ENCODE measurements around the gene TLE4. TPM values are rescaled to one million over a fixed set of nuclear protein-coding genes. Genes with fewer than 3 reads are reported as not detected.

TLE4 gene
- total RNA-seq, 1 donor from 2014 or later = 98.5 TPM

DNA sequence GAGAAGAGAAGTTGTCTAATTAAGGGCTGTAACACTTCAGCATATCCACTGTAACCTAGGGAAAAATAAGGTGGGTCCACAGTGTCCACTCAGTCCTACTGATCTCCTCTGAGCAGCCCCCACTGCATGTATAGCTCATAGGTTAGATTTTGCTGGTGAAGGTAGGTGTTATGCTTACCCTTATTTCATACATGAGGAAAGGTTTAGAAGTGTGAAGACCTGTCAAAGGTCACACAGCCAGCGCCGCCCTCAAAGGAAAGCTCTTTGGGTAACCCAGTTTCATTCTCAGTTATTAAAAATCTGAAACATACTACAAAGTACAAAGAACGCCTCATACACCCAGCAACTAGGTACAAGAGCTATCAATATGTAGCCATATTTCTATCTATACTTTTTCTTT lies 87.2 kb downstream of the TLE4 start:
- Histone ChIP-seq H3K4me2 (ENCODE audit: low read length) (no peak overlapping the region), H3K36me3 (ENCODE audit: insufficient read depth, low read length) (no peaks in the 10 kb centered on the region), H3K9ac (ENCODE audit: low read length) (no peak overlapping the region), H3K4me1 (ENCODE audit: insufficient read depth, low read length) (peaks cover 16% of the 10 kb centered on the region), H3K27ac (ENCODE audit: low read depth, low read length) (no peak overlapping the region), H2AFZ (ENCODE audit: low read depth, low read length) (no peak overlapping the region), H4K20me1 (ENCODE audit: insufficient read depth, low read length) (peaks cover 35% of the 10 kb centered on the region), H3K4me3 (ENCODE audit: insufficient read depth, low read depth, low read length) (no peak overlapping the region), H3K9me3 (ENCODE audit: insufficient read depth, low read depth, low read length) (no peaks in the 10 kb centered on the region), H3K27me3 (ENCODE audit: insufficient read depth, low read length) (no peaks in the 10 kb centered on the region), H3K79me2 (ENCODE audit: insufficient read depth, low read length) (peaks cover 2% of the 10 kb centered on the region)
- no peak for DNase-seq (ENCODE audit: low read depth)
- H3K27me3 Mint-ChIP-seq (ENCODE audit: low read depth, unreplicated experiment) = no peaks in the 10 kb centered on the region
- peaks cover 26% of the 10 kb centered on the region for H3K4me1 Mint-ChIP-seq (ENCODE audit: low read depth, unreplicated experiment)
- TF ChIP-seq EZH2 (IDR thresholded peaks at IDR 0.05; ENCODE audit: insufficient read depth, low read length) = no peak
- TF ChIP-seq, protein P1, sequence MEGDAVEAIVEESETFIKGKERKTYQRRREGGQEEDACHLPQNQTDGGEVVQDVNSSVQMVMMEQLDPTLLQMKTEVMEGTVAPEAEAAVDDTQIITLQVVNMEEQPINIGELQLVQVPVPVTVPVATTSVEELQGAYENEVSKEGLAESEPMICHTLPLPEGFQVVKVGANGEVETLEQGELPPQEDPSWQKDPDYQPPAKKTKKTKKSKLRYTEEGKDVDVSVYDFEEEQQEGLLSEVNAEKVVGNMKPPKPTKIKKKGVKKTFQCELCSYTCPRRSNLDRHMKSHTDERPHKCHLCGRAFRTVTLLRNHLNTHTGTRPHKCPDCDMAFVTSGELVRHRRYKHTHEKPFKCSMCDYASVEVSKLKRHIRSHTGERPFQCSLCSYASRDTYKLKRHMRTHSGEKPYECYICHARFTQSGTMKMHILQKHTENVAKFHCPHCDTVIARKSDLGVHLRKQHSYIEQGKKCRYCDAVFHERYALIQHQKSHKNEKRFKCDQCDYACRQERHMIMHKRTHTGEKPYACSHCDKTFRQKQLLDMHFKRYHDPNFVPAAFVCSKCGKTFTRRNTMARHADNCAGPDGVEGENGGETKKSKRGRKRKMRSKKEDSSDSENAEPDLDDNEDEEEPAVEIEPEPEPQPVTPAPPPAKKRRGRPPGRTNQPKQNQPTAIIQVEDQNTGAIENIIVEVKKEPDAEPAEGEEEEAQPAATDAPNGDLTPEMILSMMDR (IDR thresholded peaks at IDR 0.05; ENCODE audit: insufficient read depth, low read depth, low read length) = no peak
- peaks cover 13% of the 10 kb centered on the region for H3K36me3 Mint-ChIP-seq (ENCODE audit: low read depth, unreplicated experiment)
- no peak overlapping the region for H3K27ac Mint-ChIP-seq (ENCODE audit: unreplicated experiment)
- no peak overlapping the region for H3K4me3 Mint-ChIP-seq (ENCODE audit: unreplicated experiment)
- no peak for FAIRE-seq
- H3K9me3 Mint-ChIP-seq (ENCODE audit: unreplicated experiment) = no peaks in the 10 kb centered on the region

- Mint-ChIP-seq H3K27ac (ENCODE audit: unreplicated experiment) (no peak overlapping the region), H3K4me1 (ENCODE audit: low read depth, unreplicated experiment) (peaks cover 42% of the 10 kb centered on the region), H3K27me3 (ENCODE audit: low read depth, unreplicated experiment) (no peaks in the 10 kb centered on the region), H3K4me3 (ENCODE audit: unreplicated experiment) (no peak overlapping the region), H3K36me3 (ENCODE audit: low read depth, unreplicated experiment) (peaks cover 10% of the 10 kb centered on the region), H3K9me3 (ENCODE audit: unreplicated experiment) (no peaks in the 10 kb centered on the region)
- Histone ChIP-seq H2AFZ (ENCODE audit: low read depth, low read length) (no peak overlapping the region), H3K9ac (ENCODE audit: low read length) (no peak overlapping the region), H3K4me3 (ENCODE audit: insufficient read depth, low read depth, low read length) (no peak overlapping the region), H3K27me3 (ENCODE audit: insufficient read depth, low read length) (no peaks in the 10 kb centered on the region), H3K79me2 (ENCODE audit: insufficient read depth, low read length) (peaks cover 7% of the 10 kb centered on the region), H3K27ac (ENCODE audit: low read depth, low read length) (no peak overlapping the region), H4K20me1 (ENCODE audit: insufficient read depth, low read length) (peaks cover 43% of the 10 kb centered on the region), H3K4me2 (ENCODE audit: low read length) (no peak overlapping the region), H3K36me3 (ENCODE audit: insufficient read depth, low read length) (no peaks in the 10 kb centered on the region), H3K4me1 (ENCODE audit: insufficient read depth, low read length) (peaks cover 20% of the 10 kb centered on the region), H3K9me3 (ENCODE audit: insufficient read depth, low read depth, low read length) (no peaks in the 10 kb centered on the region)
- TF ChIP-seq, protein P1 (IDR thresholded peaks at IDR 0.05; ENCODE audit: insufficient read depth, low read depth, low read length) = no peak
- TF ChIP-seq EZH2 (IDR thresholded peaks at IDR 0.05; ENCODE audit: insufficient read depth, low read length) = no peak
- DNase-seq (ENCODE audit: low read depth) = no peak
- no peak for FAIRE-seq
These were observed 88.8 kb downstream of the TLE4 start for GRCh38 chr9:79660615-79661014.

DNA sequence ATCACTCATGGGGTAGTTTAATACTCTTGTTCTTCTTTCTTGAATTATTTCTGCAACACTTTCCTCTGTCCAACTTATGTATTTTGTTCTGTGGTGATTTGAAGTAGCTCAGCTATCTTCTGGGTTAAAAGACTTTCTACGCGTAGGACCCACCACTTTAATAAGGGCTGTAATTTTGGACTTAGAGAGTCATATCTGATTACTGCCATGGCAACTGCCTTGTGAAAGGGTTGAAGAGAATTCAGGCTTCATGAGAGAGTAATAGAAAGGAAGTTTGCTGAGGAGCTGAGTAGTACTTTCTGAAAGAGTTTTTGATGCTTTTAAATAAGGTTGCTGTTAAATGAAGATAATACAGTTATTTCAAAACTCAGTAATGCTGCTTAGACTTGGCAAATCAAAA lies 89.5 kb downstream of the TLE4 start:
- no peaks in the 10 kb centered on the region for H3K27me3 ChIP-seq (ENCODE audit: insufficient read depth, low read length)
- H3K79me2 ChIP-seq (ENCODE audit: insufficient read depth, low read length) = peaks cover 7% of the 10 kb centered on the region
- H3K9me3 Mint-ChIP-seq (ENCODE audit: unreplicated experiment) = no peaks in the 10 kb centered on the region
- no peaks in the 10 kb centered on the region for H3K27me3 Mint-ChIP-seq (ENCODE audit: low read depth, unreplicated experiment)
- no peak overlapping the region for H3K9ac ChIP-seq (ENCODE audit: low read length)
- no peak overlapping the region for H3K4me3 Mint-ChIP-seq (ENCODE audit: unreplicated experiment)
- H4K20me1 ChIP-seq (ENCODE audit: insufficient read depth, low read length) = peaks cover 38% of the 10 kb centered on the region
- H3K4me1 Mint-ChIP-seq (ENCODE audit: low read depth, unreplicated experiment) = peaks cover 42% of the 10 kb centered on the region
- H3K36me3 Mint-ChIP-seq (ENCODE audit: low read depth, unreplicated experiment) = peaks cover 10% of the 10 kb centered on the region
- no peak for FAIRE-seq
- H3K4me2 ChIP-seq (ENCODE audit: low read length) = no peak overlapping the region
- H3K27ac Mint-ChIP-seq (ENCODE audit: unreplicated experiment) = no peak overlapping the region
- no peak for DNase-seq (ENCODE audit: low read depth)
- no peak overlapping the region for H3K4me3 ChIP-seq (ENCODE audit: insufficient read depth, low read depth, low read length)
- no peaks in the 10 kb centered on the region for H3K36me3 ChIP-seq (ENCODE audit: insufficient read depth, low read length)
- no peaks in the 10 kb centered on the region for H3K9me3 ChIP-seq (ENCODE audit: insufficient read depth, low read depth, low read length)
- no peak overlapping the region for H3K27ac ChIP-seq (ENCODE audit: low read depth, low read length)
- H2AFZ ChIP-seq (ENCODE audit: low read depth, low read length) = no peak overlapping the region
- TF ChIP-seq, protein P1 (IDR thresholded peaks at IDR 0.05; ENCODE audit: insufficient read depth, low read depth, low read length) = no peak
- no peak for TF ChIP-seq EZH2 (IDR thresholded peaks at IDR 0.05; ENCODE audit: insufficient read depth, low read length)
- peaks cover 18% of the 10 kb centered on the region for H3K4me1 ChIP-seq (ENCODE audit: insufficient read depth, low read length)
